Activated T-cell treated with anti-CD3 and anti-CD28 coated beads, Interleukin-2, amount 50 U/mL, for 48 hours (primary cell): ENCODE data around the gene AGT.
"Not testable (repeated sequence)": the region's sequence is repeated elsewhere in the genome, so short reads cannot be mapped to it uniquely, and the experiment has no call there.

Experiments used
- DNase-seq, 2 experiments: peaks; one replicate each; pipeline ENCODE4 v3.0.0-alpha.2; 2020

AGT gene

GRCh38 chr1:230706887-230707731 is 6.8 kb downstream of the AGT start:
- DNase-seq = no peak

- no peak for DNase-seq
Observed at GRCh38 chr1:230706020-230706699, 7.8 kb downstream of the AGT start.

- DNase-seq = no peak
Observed at GRCh38 chr1:230705289-230706019, 8.5 kb downstream of the AGT start.

GRCh38 chr1:230704830-230705229 is 9.1 kb downstream of the AGT start:
- no peak for DNase-seq

GRCh38 chr1:230703679-230704385 is 10.1 kb downstream of the AGT start:
- DNase-seq = no peak

GRCh38 chr1:230702934-230703678 is 10.8 kb downstream of the AGT start:
- DNase-seq = no peak

GRCh38 chr1:230701895-230702768 is 11.8 kb downstream of the AGT start:
- DNase-seq = no peak

- no peak for DNase-seq
Observed at GRCh38 chr1:230701434-230701833, 12.5 kb downstream of the AGT start.

GRCh38 chr1:230700132-230700531 is 13.8 kb downstream of the AGT start:
- no peak for DNase-seq

- DNase-seq = no peak
Observed at GRCh38 chr1:230699716-230700115, 14.2 kb downstream of the AGT start.

GRCh38 chr1:230698964-230699363 is 15.0 kb downstream of the AGT start:
- not testable (repeated sequence) for DNase-seq

- DNase-seq = no peak
Observed at GRCh38 chr1:230698130-230698529, 15.8 kb downstream of the AGT start.

- no peak for DNase-seq
Observed at GRCh38 chr1:230696722-230697437, 17.0 kb downstream of the AGT start.

- DNase-seq = no peak
Observed at GRCh38 chr1:230696218-230696617, 17.7 kb downstream of the AGT start.

GRCh38 chr1:230694991-230695390 is 18.9 kb downstream of the AGT start:
- no peak for DNase-seq

GRCh38 chr1:230694464-230694863 is 19.5 kb downstream of the AGT start:
- DNase-seq = no peak

- no peak for DNase-seq
Observed at GRCh38 chr1:230693777-230694176, 20.1 kb downstream of the AGT start.

GRCh38 chr1:230693221-230693620 is 20.7 kb downstream of the AGT start:
- DNase-seq = no peak

GRCh38 chr1:230691615-230692014 is 22.3 kb downstream of the AGT start:
- no peak for DNase-seq

- DNase-seq = no peak
Observed at GRCh38 chr1:230690101-230690500, 23.8 kb downstream of the AGT start.

GRCh38 chr1:230686747-230687146 is 27.2 kb downstream of the AGT start:
- DNase-seq = no peak
